C4-2B (cell line): ENCODE measurements around the gene DYRK2.

Source experiments
- H3K27ac ChIP-seq: fragments of 450-650 bp; 2 replicates; pipeline ENCODE4 v1.5.1; 2017
- CTCF ChIP-seq: fragments of 450-650 bp; conservative IDR thresholded peaks from 2 replicates; pipeline ENCODE4 v1.5.1; 2017; ENCODE audit warnings: mild to moderate bottlenecking
- ZFX ChIP-seq: fragments of 450-650 bp; IDR thresholded peaks from 2 replicates; pipeline ENCODE4 v1.6.1; 2017

The DYRK2 gene

GRCh38 chr12:67662910-67663538, 14.5 kb downstream of the DYRK2 start:
- H3K27ac ChIP-seq: no peak overlapping the region
- no peak for TF ChIP-seq CTCF
- TF ChIP-seq ZFX: no peak

GRCh38 chr12:67664171-67664570, 15.6 kb downstream of the DYRK2 start:
- no peak overlapping the region for H3K27ac ChIP-seq
- TF ChIP-seq ZFX: no peak
- no peak for TF ChIP-seq CTCF

DNA sequence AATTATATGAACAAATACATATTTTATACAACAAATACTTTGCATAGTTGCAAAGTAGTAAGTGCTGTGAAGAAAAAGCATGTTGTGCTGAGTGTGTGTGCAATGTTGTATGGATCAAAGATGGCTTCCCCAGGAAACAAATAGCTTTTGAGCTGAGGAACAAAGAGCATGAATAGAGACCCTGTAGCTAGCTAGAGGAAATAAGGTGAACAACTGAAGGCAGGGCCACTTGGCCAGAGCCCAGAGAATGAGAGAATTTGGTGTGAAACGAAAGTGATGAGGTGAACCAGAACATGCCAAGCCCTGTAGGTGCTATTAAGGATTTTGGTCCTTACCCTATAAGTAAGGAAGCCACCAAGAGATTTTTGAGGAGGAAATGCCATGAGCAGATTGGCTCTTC, 17.1 kb downstream of the DYRK2 start:
- no peak for TF ChIP-seq CTCF
- no peak overlapping the region for H3K27ac ChIP-seq

GRCh38 chr12:67666605-67667004, 18.1 kb downstream of the DYRK2 start:
- TF ChIP-seq ZFX (no peak), CTCF (no peak)
- H3K27ac ChIP-seq: no peak overlapping the region

DNA sequence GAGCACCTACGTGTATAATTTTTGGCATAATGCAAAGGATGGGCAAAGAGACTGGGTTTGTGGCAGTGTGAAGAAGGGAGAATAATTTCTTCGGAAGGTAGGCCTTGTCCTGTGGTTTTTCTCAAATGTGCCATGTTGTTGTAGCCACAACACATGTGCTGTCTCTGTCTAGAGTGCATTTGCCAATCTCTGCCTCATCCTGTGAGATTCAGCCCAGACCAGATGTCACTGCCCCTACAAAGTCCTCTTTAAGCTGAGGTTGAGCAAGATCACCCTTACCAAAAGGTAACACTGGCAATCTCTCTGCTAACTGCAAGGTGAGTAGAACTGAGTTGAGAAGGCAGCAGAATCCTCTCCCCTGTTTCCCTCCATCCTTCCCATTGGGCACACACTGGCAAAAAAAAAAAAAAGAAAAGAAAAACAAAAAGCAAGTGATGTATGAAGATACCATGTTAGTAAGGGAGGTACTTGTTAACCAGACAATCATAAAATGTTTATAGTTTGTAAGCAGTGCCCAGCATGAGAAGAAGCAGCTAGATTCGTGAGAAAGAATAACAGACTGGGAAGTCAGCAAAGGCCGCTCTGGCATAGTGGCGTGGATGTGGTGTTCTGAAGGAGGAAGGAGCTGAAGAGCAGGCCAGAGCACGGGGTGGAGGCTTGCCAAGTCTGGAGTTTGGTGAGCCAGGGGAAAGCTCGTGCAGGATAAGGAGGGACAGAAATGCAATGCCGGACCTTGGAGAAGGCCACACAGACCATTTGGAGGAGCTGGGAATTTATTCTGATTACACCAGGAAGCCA, 18.9 kb downstream of the DYRK2 start:
- TF ChIP-seq ZFX: no peak
- no peak for TF ChIP-seq CTCF
- no peak overlapping the region for H3K27ac ChIP-seq

- TF ChIP-seq CTCF: no peak
- H3K27ac ChIP-seq: no peak overlapping the region
These were observed 20.8 kb downstream of the DYRK2 start for GRCh38 chr12:67669217-67669933.
